WTC11 (cell line): ENCODE data around the gene MEAF6. TPM values are rescaled to one million over a fixed set of nuclear protein-coding genes. Genes with fewer than 3 reads are reported as not detected.

Source experiments
- ATAC-seq: fragments of 200-7000 bp; cut with Tn5 transposase; 2 replicates; pipeline ENCODE4 v1.10.0; 2021; ENCODE audit warnings: mild to moderate bottlenecking, moderate library complexity
- CTCF ChIA-PET: fragments of 300-600 bp; sonication (Branson Sonifier 250); formaldehyde crosslinking; loops from one replicate; lab custom pipeline; 2021; ENCODE audit warnings: antibody characterized with exemption; lab: Charles Lee
- POLR2A ChIA-PET: fragments of 350-600 bp; sonication (Branson Sonifier 250); formaldehyde crosslinking; loops from one replicate; lab custom pipeline; 2021; ENCODE audit warnings: antibody characterized with exemption; lab: Charles Lee
- DNase-seq: peaks from one replicate; pipeline ENCODE4 v3.0.0; 2021; ENCODE audit warnings: low spot score
- H3K27ac Mint-ChIP-seq: 2 replicates; pipeline ENCODE4 v1.8.0; 2021; ENCODE audit warnings: mixed read lengths
- H3K27me3 Mint-ChIP-seq: 2 replicates; pipeline ENCODE4 v1.8.0; 2021; ENCODE audit warnings: low read depth, mild to moderate bottlenecking, moderate library complexity, mixed read lengths
- H3K36me3 Mint-ChIP-seq: 2 replicates; pipeline ENCODE4 v1.8.0; 2021; ENCODE audit warnings: mixed read lengths
- H3K4me1 Mint-ChIP-seq: 2 replicates; pipeline ENCODE4 v1.8.0; 2022; ENCODE audit warnings: mixed read lengths
- H3K4me3 Mint-ChIP-seq: 2 replicates; pipeline ENCODE4 v1.8.0; 2021; ENCODE audit warnings: mild to moderate bottlenecking, moderate library complexity, mixed read lengths
- H3K9me3 Mint-ChIP-seq: 2 replicates; pipeline ENCODE4 v1.8.0; 2021; ENCODE audit warnings: mixed read lengths
- CBFB ChIP-seq: sonication (generic); formaldehyde crosslinking; IDR thresholded peaks from 2 replicates; pipeline ENCODE4 v1.8.1; 2022; ENCODE audit warnings: mild to moderate bottlenecking, low read depth, missing genetic modification reagents
- FOXJ3 ChIP-seq: sonication (generic); formaldehyde crosslinking; IDR thresholded peaks from 2 replicates; pipeline ENCODE4 v1.9.0; 2021; ENCODE audit warnings: missing genetic modification reagents, mild to moderate bottlenecking, borderline replicate concordance
- FOXP4 ChIP-seq: sonication (generic); formaldehyde crosslinking; IDR thresholded peaks from 2 replicates; pipeline ENCODE4 v1.8.0; 2022; ENCODE audit warnings: mild to moderate bottlenecking, missing genetic modification reagents
- KAT7 ChIP-seq: sonication (generic); formaldehyde crosslinking; IDR thresholded peaks from 2 replicates; pipeline ENCODE4 v1.8.1; 2023; ENCODE audit warnings: missing genetic modification reagents, mild to moderate bottlenecking, borderline replicate concordance
- NFE2L1 ChIP-seq: sonication (generic); formaldehyde crosslinking; IDR thresholded peaks from 2 replicates; pipeline ENCODE4 v1.8.1; 2023; ENCODE audit warnings: missing genetic modification reagents
- NR2C2 ChIP-seq: sonication (generic); formaldehyde crosslinking; IDR thresholded peaks from 2 replicates; pipeline ENCODE4 v1.8.0; 2022; ENCODE audit warnings: mild to moderate bottlenecking, missing genetic modification reagents
- NR3C1 ChIP-seq: sonication (generic); formaldehyde crosslinking; conservative IDR thresholded peaks from 2 replicates; pipeline ENCODE4 v1.8.1; 2023; ENCODE audit warnings: low read depth, mild to moderate bottlenecking, missing genetic modification reagents
- OVOL2 ChIP-seq: fragments of 250-450 bp; sonication (Bioruptor Pico); IDR thresholded peaks from 2 replicates; pipeline ENCODE4 v1.9.0; 2021; ENCODE audit warnings: mild to moderate bottlenecking, borderline replicate concordance
- PRDM15 ChIP-seq: sonication (generic); formaldehyde crosslinking; IDR thresholded peaks from 2 replicates; pipeline ENCODE4 v1.8.0; 2022; ENCODE audit warnings: missing genetic modification reagents
- TCF7 ChIP-seq: sonication (generic); formaldehyde crosslinking; IDR thresholded peaks from 2 replicates; pipeline ENCODE4 v1.8.0; 2022; ENCODE audit warnings: mild to moderate bottlenecking, low read depth, missing genetic modification reagents, moderate library complexity
- USF1 ChIP-seq: sonication (generic); formaldehyde crosslinking; IDR thresholded peaks from 2 replicates; pipeline ENCODE4 v1.8.0; 2022; ENCODE audit warnings: mild to moderate bottlenecking, missing genetic modification reagents
- ZNF121 ChIP-seq: sonication (generic); formaldehyde crosslinking; IDR thresholded peaks from 2 replicates; pipeline ENCODE4 v1.8.0; 2023; ENCODE audit warnings: missing genetic modification reagents
- ZNF138 ChIP-seq: sonication (generic); formaldehyde crosslinking; conservative IDR thresholded peaks from 2 replicates; pipeline ENCODE4 v1.8.1; 2022; ENCODE audit warnings: mild to moderate bottlenecking, moderate library complexity, missing genetic modification reagents
- ZNF263 ChIP-seq: sonication (generic); formaldehyde crosslinking; IDR thresholded peaks from 2 replicates; pipeline ENCODE4 v1.8.1; 2022; ENCODE audit warnings: low read depth, mild to moderate bottlenecking, moderate library complexity, missing genetic modification reagents
- ZNF423 ChIP-seq: fragments of 250-450 bp; sonication (Bioruptor Pico); IDR thresholded peaks from 2 replicates; pipeline ENCODE4 v2.1.2; 2022; ENCODE audit warnings: mild to moderate bottlenecking, moderate library complexity
- ZNF532 ChIP-seq: fragments of 250-450 bp; sonication (Bioruptor Pico); IDR thresholded peaks from 2 replicates; pipeline ENCODE4 v1.9.0; 2021; ENCODE audit warnings: mild to moderate bottlenecking, borderline replicate concordance
- total RNA-seq: library from RNA; stranded (reverse); gene quantifications from 3 replicates; pipeline ENCODE4 v1.2.3, GENCODE V29; 2021
- TF ChIP-seq, protein P1 (sequence below): fragments of 250-450 bp; sonication (Bioruptor Pico); IDR thresholded peaks from 2 replicates; pipeline ENCODE4 v2.1.2; 2022; ENCODE audit warnings: mild to moderate bottlenecking, moderate library complexity
- TF ChIP-seq, protein P2 (sequence below): sonication (generic); formaldehyde crosslinking; IDR thresholded peaks from 2 replicates; pipeline ENCODE4 v1.8.1; 2023; ENCODE audit warnings: mild to moderate bottlenecking, moderate library complexity, missing genetic modification reagents

Gene MEAF6
- total RNA-seq, 1 experiment from 2014 or later = 37.4 TPM

GRCh38 chr1:37557402-37557801 is 42.8 kb upstream of the MEAF6 start:
- peak overlapping the region; percentile 85 for H3K4me3 Mint-ChIP-seq
- CTCF ChIA-PET = interaction anchor here (0.9 to 1.8 kb wide), 5 partner anchors 45 to 302 kb away, joined by 3 to 7 read pairs (median 3); partner anchors contain the start of gene CDCA8
- TF ChIP-seq, protein P1, sequence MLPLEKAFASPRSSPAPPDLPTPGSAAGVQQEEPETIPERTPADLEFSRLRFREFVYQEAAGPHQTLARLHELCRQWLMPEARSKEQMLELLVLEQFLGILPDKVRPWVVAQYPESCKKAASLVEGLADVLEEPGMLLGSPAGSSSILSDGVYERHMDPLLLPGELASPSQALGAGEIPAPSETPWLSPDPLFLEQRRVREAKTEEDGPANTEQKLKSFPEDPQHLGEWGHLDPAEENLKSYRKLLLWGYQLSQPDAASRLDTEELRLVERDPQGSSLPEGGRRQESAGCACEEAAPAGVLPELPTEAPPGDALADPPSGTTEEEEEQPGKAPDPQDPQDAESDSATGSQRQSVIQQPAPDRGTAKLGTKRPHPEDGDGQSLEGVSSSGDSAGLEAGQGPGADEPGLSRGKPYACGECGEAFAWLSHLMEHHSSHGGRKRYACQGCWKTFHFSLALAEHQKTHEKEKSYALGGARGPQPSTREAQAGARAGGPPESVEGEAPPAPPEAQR (CRISPR knock-in tag) = no peak
- TF ChIP-seq ZNF138 (CRISPR knock-in tag) = no peak
- no peak for TF ChIP-seq ZNF121 (CRISPR knock-in tag)
- no peak for TF ChIP-seq ZNF423
- TF ChIP-seq KAT7 (CRISPR knock-in tag) = no peak
- TF ChIP-seq CBFB (CRISPR knock-in tag) = no peak
- no peak for TF ChIP-seq TCF7 (CRISPR knock-in tag)
- no peak for TF ChIP-seq USF1 (CRISPR knock-in tag)
- no peak for TF ChIP-seq NR3C1 (CRISPR knock-in tag)
- TF ChIP-seq ZNF263 (CRISPR knock-in tag) = no peak
- TF ChIP-seq, protein P2, sequence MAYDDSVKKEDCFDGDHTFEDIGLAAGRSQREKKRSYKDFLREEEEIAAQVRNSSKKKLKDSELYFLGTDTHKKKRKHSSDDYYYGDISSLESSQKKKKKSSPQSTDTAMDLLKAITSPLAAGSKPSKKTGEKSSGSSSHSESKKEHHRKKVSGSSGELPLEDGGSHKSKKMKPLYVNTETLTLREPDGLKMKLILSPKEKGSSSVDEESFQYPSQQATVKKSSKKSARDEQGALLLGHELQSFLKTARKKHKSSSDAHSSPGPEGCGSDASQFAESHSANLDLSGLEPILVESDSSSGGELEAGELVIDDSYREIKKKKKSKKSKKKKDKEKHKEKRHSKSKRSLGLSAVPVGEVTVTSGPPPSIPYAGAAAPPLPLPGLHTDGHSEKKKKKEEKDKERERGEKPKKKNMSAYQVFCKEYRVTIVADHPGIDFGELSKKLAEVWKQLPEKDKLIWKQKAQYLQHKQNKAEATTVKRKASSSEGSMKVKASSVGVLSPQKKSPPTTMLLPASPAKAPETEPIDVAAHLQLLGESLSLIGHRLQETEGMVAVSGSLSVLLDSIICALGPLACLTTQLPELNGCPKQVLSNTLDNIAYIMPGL (CRISPR knock-in tag) = no peak
- no peak for TF ChIP-seq NR2C2 (CRISPR knock-in tag)
- TF ChIP-seq FOXP4 (CRISPR knock-in tag) = no peak
- TF ChIP-seq OVOL2 (CRISPR knock-in tag) = no peak
- TF ChIP-seq ZNF532 (CRISPR knock-in tag) = no peak
- no peak for TF ChIP-seq PRDM15
- TF ChIP-seq FOXJ3 = no peak
- TF ChIP-seq NFE2L1 = no peak

More at GRCh38 chr1:37557402-37557801, 42.8 kb upstream of the MEAF6 start:
- POLR2A ChIA-PET = interaction anchor here (0.6 kb wide), 1 partner anchor 62 kb away, joined by 5 read pairs; no protein-coding TSS in a partner anchor
- Mint-ChIP-seq H3K4me1 (peaks cover 27% of the 10 kb centered on the region), H3K9me3 (peaks cover 9% of the 10 kb centered on the region; the same call in 1 of the 2 replicates), H3K36me3 (peaks cover 2% of the 10 kb centered on the region; the same call in 1 of the 2 replicates), H3K27ac (no peak overlapping the region), H3K27me3 (no peaks in the 10 kb centered on the region; the same call in 1 of the 2 replicates)
- no peak for DNase-seq
- no peak for ATAC-seq
